SK-N-SH (cell line): ENCODE results near the gene SUPT5H. TPM values are rescaled to one million over a fixed set of nuclear protein-coding genes. Genes with fewer than 3 reads are reported as not detected.

Experiments used
- CTCF ChIA-PET: fragments of 300-600, 350-600 bp; formaldehyde crosslinking; extraction: SDS; loops from one replicate; lab custom pipeline; 2021; lab: Yijun Ruan, JAX
- POLR2A ChIA-PET: fragments of 350-600 bp; sonication (Branson Sonifier 250); formaldehyde crosslinking; extraction: SDS; loops from one replicate; lab custom pipeline; 2020; ENCODE audit warnings: antibody characterized with exemption, inconsistent platforms; lab: Yijun Ruan, JAX
- DNase-seq: peaks from one replicate; pipeline ENCODE4 v3.0.0; 2012
- H2AFZ ChIP-seq: fragments of 200-600 bp; sonication (generic); 2 replicates; pipeline ENCODE4 v1.8.1; 2016; ENCODE audit warnings: antibody characterized with exemption, mild to moderate bottlenecking, low read depth
- H3F3A ChIP-seq: fragments of 200-600 bp; sonication (generic); replicated peaks from 2 replicates; pipeline ENCODE3; 2016; ENCODE audit warnings: antibody characterized with exemption, mild to moderate bottlenecking; ENCODE audit not compliant: insufficient read depth
- H3K27ac ChIP-seq, 2 experiments: fragments of 200-500 bp in 1 of 2; fragments of 200-600 bp in 1 of 2; sonication (Bioruptor generic) in 1 of 2; sonication (generic), shearing (Covaris generic) in 1 of 2; 2 replicates each; pipeline versions ENCODE4 v1.5.1 to v1.6.1; 2014 to 2016; ENCODE audit warnings: low read depth in 2 of 2, inconsistent platforms in 1 of 2, low read length in 1 of 2, mild to moderate bottlenecking in 1 of 2, mixed read lengths in 1 of 2
- H3K27me3 ChIP-seq: fragments of 200-600 bp; sonication (generic), shearing (Covaris generic); 2 replicates; pipeline ENCODE4 v1.6.1; 2016; ENCODE audit warnings: mixed run types; ENCODE audit not compliant: insufficient read depth
- H3K36me3 ChIP-seq, 2 experiments: fragments of 200-500 bp in 1 of 2; fragments of 200-600 bp in 1 of 2; sonication (Bioruptor generic) in 1 of 2; sonication (generic) in 1 of 2; replicated peaks in 1 of 2; 2 replicates each; pipeline versions ENCODE3 to v1.5.1; 2014 to 2016; ENCODE audit warnings: low read length in 1 of 2, mild to moderate bottlenecking in 1 of 2; ENCODE audit not compliant: insufficient read depth in 2 of 2, control insufficient read depth in 1 of 2
- H3K4me1 ChIP-seq, 2 experiments: fragments of 200-500 bp in 1 of 2; fragments of 200-600 bp in 1 of 2; sonication (Bioruptor generic) in 1 of 2; sonication (generic), shearing (Covaris generic) in 1 of 2; 2 replicates each; pipeline versions ENCODE4 v1.5.1 to v1.6.1; 2014 to 2016; ENCODE audit warnings: low read depth in 1 of 2, low read length in 1 of 2, mixed run types in 1 of 2; ENCODE audit not compliant: insufficient read depth in 2 of 2, control insufficient read depth in 1 of 2
- H3K4me2 ChIP-seq: fragments of 200-600 bp; sonication (generic), shearing (Covaris generic); 2 replicates; pipeline ENCODE4 v1.6.1; 2017; ENCODE audit warnings: mixed run types
- H3K4me3 ChIP-seq, 2 experiments: fragments of 200-500 bp in 1 of 2; fragments of 200-600 bp in 1 of 2; sonication (Bioruptor generic) in 1 of 2; sonication (generic), shearing (Covaris generic) in 1 of 2; 2 replicates each; pipeline versions ENCODE4 v1.5.1 to v1.8.1; 2014 to 2016; ENCODE audit warnings: low read depth in 2 of 2, inconsistent platforms in 1 of 2, low read length in 1 of 2, mild to moderate bottlenecking in 1 of 2, mixed read lengths in 1 of 2, moderate library complexity in 1 of 2
- H3K79me2 ChIP-seq: fragments of 200-600 bp; sonication (generic); 2 replicates; pipeline ENCODE4 v1.8.1; 2017; ENCODE audit warnings: mild to moderate bottlenecking; ENCODE audit not compliant: insufficient read depth
- H3K9ac ChIP-seq: fragments of 200-600 bp; sonication (generic); 2 replicates; pipeline ENCODE4 v1.6.1; 2017; ENCODE audit warnings: mixed run types
- H3K9me2 ChIP-seq: fragments of 200-600 bp; sonication (generic); 2 replicates; pipeline ENCODE4 v1.6.1; 2017; ENCODE audit warnings: mixed run types
- H3K9me3 ChIP-seq: fragments of 200-600 bp; sonication (generic); 2 replicates; pipeline ENCODE4 v1.6.1; 2017; ENCODE audit warnings: mixed run types, mild to moderate bottlenecking, moderate library complexity
- H4K20me1 ChIP-seq: fragments of 200-600 bp; sonication (generic); 2 replicates; pipeline ENCODE4 v1.6.1; 2017; ENCODE audit warnings: mild to moderate bottlenecking, mixed run types; ENCODE audit not compliant: insufficient read depth
- CHD2 ChIP-seq: fragments of 150-350 bp; IDR thresholded peaks from 2 replicates; pipeline ENCODE4 v1.6.1; 2018; ENCODE audit warnings: low read length; ENCODE audit not compliant: partially characterized antibody
- ELF1 ChIP-seq: IDR thresholded peaks from 2 replicates; pipeline ENCODE4 v1.4.0; 2012
- EP300 ChIP-seq, 2 experiments: IDR thresholded peaks; 2 replicates each; pipeline versions ENCODE4 v1.4.0 to v1.6.1; 2012; ENCODE audit warnings: borderline replicate concordance in 1 of 2, low read depth in 1 of 2, low read length in 1 of 2
- FOSL2 ChIP-seq: IDR thresholded peaks from 2 replicates; pipeline ENCODE4 v1.4.0; 2012; ENCODE audit warnings: low read depth, mild to moderate bottlenecking, moderate library complexity, borderline replicate concordance
- FOXJ3 ChIP-seq: sonication (generic); formaldehyde crosslinking; IDR thresholded peaks from 2 replicates; pipeline ENCODE4 v1.5.1; 2020; ENCODE audit warnings: mild to moderate bottlenecking, missing genetic modification reagents
- FOXM1 ChIP-seq: IDR thresholded peaks from 2 replicates; pipeline ENCODE4 v1.4.0; 2012; ENCODE audit warnings: low read depth, mild to moderate bottlenecking
- GABPA ChIP-seq: IDR thresholded peaks from 2 replicates; pipeline ENCODE4 v1.4.0; 2012; ENCODE audit warnings: low read depth, mild to moderate bottlenecking
- MEF2A ChIP-seq: IDR thresholded peaks from 2 replicates; pipeline ENCODE4 v1.4.0; 2012; ENCODE audit warnings: low read depth, borderline replicate concordance
- POLR2AphosphoS5 ChIP-seq: IDR thresholded peaks from 2 replicates; pipeline ENCODE4 v1.6.1; 2012; ENCODE audit warnings: low read depth, low read length
- RXRA ChIP-seq: IDR thresholded peaks from 2 replicates; pipeline ENCODE4 v1.4.0; 2012; ENCODE audit warnings: low read depth, mild to moderate bottlenecking, borderline replicate concordance
- SIN3A ChIP-seq: IDR thresholded peaks from 2 replicates; pipeline ENCODE4 v1.6.1; 2012; ENCODE audit warnings: low read depth, mild to moderate bottlenecking, low read length, moderate library complexity, borderline replicate concordance
- SMC3 ChIP-seq: IDR thresholded peaks from 2 replicates; pipeline ENCODE4 v1.6.1; 2012; ENCODE audit warnings: low read depth, low read length, improper control_type of control experiment
- TCF12 ChIP-seq: IDR thresholded peaks from 2 replicates; pipeline ENCODE4 v1.4.0; 2012
- YY1 ChIP-seq: IDR thresholded peaks from 2 replicates; pipeline ENCODE4 v1.4.0; 2012; ENCODE audit warnings: low read depth, mild to moderate bottlenecking
- WGBS: methylation state at CpG from one replicate; pipeline ENCODE4 v1.1.6; 2017; ENCODE audit warnings: low lambda C conversion rate; 5-methylcytosine and 5-hydroxymethylcytosine counted together
- polyA plus RNA-seq, 3 experiments: library from polyadenylated mRNA; depleted of rRNA; stranded (reverse); fragments of >200 nt; gene quantifications; 2 replicates each; pipeline ENCODE4 v1.2.3, GENCODE V29; 2012
- TF ChIP-seq, protein P1 (sequence below): IDR thresholded peaks from 2 replicates; pipeline ENCODE4 v1.4.0; 2012; ENCODE audit warnings: low read depth
- TF ChIP-seq, protein P2 (sequence below): IDR thresholded peaks from 2 replicates; pipeline ENCODE4 v1.4.0; 2012; ENCODE audit warnings: low read depth, borderline replicate concordance
- TF ChIP-seq, protein P3 (sequence below): fragments of 200-600 bp; sonication (generic); IDR thresholded peaks from 2 replicates; pipeline ENCODE4 v1.6.1; 2017; ENCODE audit warnings: antibody characterized with exemption, mild to moderate bottlenecking, moderate library complexity
- TF ChIP-seq, protein P4 (sequence below): fragments of 150-350 bp; IDR thresholded peaks from 2 replicates; pipeline ENCODE4 v1.6.1; 2017; ENCODE audit warnings: antibody characterized with exemption, low read length, low read depth, borderline replicate concordance
- TF ChIP-seq, protein P5 (sequence below): fragments of 150-350 bp; IDR thresholded peaks from 2 replicates; pipeline ENCODE4 v1.6.1; 2016; ENCODE audit warnings: mild to moderate bottlenecking, low read depth, low read length

Gene SUPT5H
- polyA plus RNA-seq, 1 of the 3 experiments (the other 2 are of a cell fraction), result 137 TPM

DNA sequence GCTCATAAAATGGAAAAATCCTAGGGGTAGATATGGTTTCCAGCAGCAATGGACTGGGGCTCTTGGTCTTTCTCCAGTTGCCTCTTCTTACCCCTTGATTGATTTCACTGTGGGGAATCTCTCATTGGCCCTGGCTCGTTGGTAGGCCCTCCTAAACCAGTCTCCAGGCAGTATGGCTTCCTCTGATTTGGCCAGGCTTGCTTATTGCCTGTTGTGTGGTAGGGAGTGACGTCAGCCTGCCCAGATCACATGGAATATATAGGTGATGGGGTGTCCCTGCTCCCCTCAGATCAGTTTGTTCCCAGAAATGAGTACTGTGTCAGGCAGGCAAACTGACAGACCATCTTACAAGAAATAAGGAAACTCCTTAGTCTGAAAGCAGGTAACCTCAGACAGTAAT lies 63.9 kb downstream of the SUPT5H start:
- Histone ChIP-seq H3K36me3 (no peaks in the 10 kb centered on the region), H2AFZ (no peak overlapping the region), H3K4me3 (no peak overlapping the region), H3K27me3 (peaks cover 5% of the 10 kb centered on the region; the same call in 1 of the 2 replicates), H3F3A (no peaks in the 10 kb centered on the region), H3K9ac (no peak overlapping the region), H3K9me3 (no peaks in the 10 kb centered on the region), H3K4me1 (peaks cover 0 to 5% of the 10 kb centered on the region in 2 experiments; a peak in 1 of 4 replicates), H3K79me2 (no peaks in the 10 kb centered on the region), H3K9me2 (no peaks in the 10 kb centered on the region), H4K20me1 (no peaks in the 10 kb centered on the region), H3K27ac (no peak overlapping the region), H3K4me2 (no peak overlapping the region)
- no peak for DNase-seq
- ChIA-PET POLR2A (no interaction called here), CTCF (interaction anchor here (0.7 to 1.9 kb wide), 3 partner anchors 10 to 34 kb away, joined by 3 to 5 read pairs (median 4); partner anchors contain the start of genes DLL3 and EID2B)
- WGBS, result 88% methylated on average over 2 of the region's 2 CpGs
- TF ChIP-seq SIN3A, result no peak
- TF ChIP-seq FOSL2, result no peak
- TF ChIP-seq, protein P1, sequence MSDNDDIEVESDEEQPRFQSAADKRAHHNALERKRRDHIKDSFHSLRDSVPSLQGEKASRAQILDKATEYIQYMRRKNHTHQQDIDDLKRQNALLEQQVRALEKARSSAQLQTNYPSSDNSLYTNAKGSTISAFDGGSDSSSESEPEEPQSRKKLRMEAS, result no peak
- TF ChIP-seq CHD2, result no peak
- TF ChIP-seq RXRA, result no peak
- TF ChIP-seq, protein P2, sequence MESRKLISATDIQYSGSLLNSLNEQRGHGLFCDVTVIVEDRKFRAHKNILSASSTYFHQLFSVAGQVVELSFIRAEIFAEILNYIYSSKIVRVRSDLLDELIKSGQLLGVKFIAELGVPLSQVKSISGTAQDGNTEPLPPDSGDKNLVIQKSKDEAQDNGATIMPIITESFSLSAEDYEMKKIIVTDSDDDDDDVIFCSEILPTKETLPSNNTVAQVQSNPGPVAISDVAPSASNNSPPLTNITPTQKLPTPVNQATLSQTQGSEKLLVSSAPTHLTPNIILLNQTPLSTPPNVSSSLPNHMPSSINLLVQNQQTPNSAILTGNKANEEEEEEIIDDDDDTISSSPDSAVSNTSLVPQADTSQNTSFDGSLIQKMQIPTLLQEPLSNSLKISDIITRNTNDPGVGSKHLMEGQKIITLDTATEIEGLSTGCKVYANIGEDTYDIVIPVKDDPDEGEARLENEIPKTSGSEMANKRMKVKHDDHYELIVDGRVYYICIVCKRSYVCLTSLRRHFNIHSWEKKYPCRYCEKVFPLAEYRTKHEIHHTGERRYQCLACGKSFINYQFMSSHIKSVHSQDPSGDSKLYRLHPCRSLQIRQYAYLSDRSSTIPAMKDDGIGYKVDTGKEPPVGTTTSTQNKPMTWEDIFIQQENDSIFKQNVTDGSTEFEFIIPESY, result no peak
- no peak for TF ChIP-seq EP300 (IDR thresholded peaks at IDR 0.05; ENCODE audit: borderline replicate concordance in 1 of 2, low read depth in 1 of 2, low read length in 1 of 2)
- no peak for TF ChIP-seq SMC3
- TF ChIP-seq POLR2AphosphoS5, result no peak
- TF ChIP-seq MEF2A, result no peak
- no peak for TF ChIP-seq FOXM1
- no peak for TF ChIP-seq FOXJ3

DNA sequence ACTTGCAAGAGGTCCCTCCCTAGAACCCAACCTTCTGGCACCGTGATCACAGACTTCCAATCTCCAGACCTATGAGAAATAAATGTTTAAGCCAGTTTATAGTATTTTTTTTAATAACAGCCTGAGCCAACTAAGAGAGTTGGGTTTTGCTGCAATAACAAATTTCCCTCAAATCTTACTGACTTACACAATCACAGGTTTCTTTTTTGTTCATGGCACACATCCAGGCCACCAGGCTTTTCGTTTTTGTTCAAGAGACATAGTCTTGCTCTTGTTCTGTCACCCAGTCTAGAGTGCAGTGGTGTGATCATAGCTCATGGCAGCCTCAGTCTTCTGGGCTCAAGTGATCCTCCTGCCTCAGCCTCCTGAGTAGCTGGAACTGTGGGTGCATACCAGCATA lies 67.6 kb downstream of the SUPT5H start:
- ChIA-PET CTCF (no interaction called here), POLR2A (no interaction called here)
- no peak overlapping the region for H3K9ac ChIP-seq
- peaks cover 0 to 8% of the 10 kb centered on the region in 2 experiments; a peak in 1 of 4 replicates for H3K4me1 ChIP-seq
- H3F3A ChIP-seq, result no peaks in the 10 kb centered on the region
- no peaks in the 10 kb centered on the region for H3K9me2 ChIP-seq
- no peak overlapping the region for H2AFZ ChIP-seq
- no peaks in the 10 kb centered on the region for H4K20me1 ChIP-seq
- peaks cover 21% of the 10 kb centered on the region for H3K27me3 ChIP-seq
- 49% methylated on average over 2 of the region's 2 CpGs for WGBS
- no peaks in the 10 kb centered on the region for H3K36me3 ChIP-seq
- H3K79me2 ChIP-seq, result no peaks in the 10 kb centered on the region
- no peak overlapping the region for H3K27ac ChIP-seq
- H3K4me3 ChIP-seq, result no peak overlapping the region
- H3K9me3 ChIP-seq, result no peaks in the 10 kb centered on the region
- no peak overlapping the region for H3K4me2 ChIP-seq
- DNase-seq, result no peak
- TF ChIP-seq, protein P1, result no peak
- TF ChIP-seq CHD2 (no peak), EP300 (IDR thresholded peaks at IDR 0.05; ENCODE audit: borderline replicate concordance in 1 of 2, low read depth in 1 of 2, low read length in 1 of 2) (no peak), YY1 (no peak), POLR2AphosphoS5 (no peak), SIN3A (no peak), TCF12 (no peak), ELF1 (no peak), GABPA (no peak)
- TF ChIP-seq, protein P2, result no peak
- TF ChIP-seq, protein P3, sequence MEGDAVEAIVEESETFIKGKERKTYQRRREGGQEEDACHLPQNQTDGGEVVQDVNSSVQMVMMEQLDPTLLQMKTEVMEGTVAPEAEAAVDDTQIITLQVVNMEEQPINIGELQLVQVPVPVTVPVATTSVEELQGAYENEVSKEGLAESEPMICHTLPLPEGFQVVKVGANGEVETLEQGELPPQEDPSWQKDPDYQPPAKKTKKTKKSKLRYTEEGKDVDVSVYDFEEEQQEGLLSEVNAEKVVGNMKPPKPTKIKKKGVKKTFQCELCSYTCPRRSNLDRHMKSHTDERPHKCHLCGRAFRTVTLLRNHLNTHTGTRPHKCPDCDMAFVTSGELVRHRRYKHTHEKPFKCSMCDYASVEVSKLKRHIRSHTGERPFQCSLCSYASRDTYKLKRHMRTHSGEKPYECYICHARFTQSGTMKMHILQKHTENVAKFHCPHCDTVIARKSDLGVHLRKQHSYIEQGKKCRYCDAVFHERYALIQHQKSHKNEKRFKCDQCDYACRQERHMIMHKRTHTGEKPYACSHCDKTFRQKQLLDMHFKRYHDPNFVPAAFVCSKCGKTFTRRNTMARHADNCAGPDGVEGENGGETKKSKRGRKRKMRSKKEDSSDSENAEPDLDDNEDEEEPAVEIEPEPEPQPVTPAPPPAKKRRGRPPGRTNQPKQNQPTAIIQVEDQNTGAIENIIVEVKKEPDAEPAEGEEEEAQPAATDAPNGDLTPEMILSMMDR, result no peak
- TF ChIP-seq, protein P4, sequence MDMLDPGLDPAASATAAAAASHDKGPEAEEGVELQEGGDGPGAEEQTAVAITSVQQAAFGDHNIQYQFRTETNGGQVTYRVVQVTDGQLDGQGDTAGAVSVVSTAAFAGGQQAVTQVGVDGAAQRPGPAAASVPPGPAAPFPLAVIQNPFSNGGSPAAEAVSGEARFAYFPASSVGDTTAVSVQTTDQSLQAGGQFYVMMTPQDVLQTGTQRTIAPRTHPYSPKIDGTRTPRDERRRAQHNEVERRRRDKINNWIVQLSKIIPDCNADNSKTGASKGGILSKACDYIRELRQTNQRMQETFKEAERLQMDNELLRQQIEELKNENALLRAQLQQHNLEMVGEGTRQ, result no peak
- TF ChIP-seq, protein P5, sequence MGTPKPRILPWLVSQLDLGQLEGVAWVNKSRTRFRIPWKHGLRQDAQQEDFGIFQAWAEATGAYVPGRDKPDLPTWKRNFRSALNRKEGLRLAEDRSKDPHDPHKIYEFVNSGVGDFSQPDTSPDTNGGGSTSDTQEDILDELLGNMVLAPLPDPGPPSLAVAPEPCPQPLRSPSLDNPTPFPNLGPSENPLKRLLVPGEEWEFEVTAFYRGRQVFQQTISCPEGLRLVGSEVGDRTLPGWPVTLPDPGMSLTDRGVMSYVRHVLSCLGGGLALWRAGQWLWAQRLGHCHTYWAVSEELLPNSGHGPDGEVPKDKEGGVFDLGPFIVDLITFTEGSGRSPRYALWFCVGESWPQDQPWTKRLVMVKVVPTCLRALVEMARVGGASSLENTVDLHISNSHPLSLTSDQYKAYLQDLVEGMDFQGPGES, result no peak
